CD4-positive, alpha-beta T cell treated with Interleukin-15 for 4 hours (primary cell): ENCODE data around the gene TENT5A.
"Not testable (repeated sequence)": the region's sequence is repeated elsewhere in the genome, so short reads cannot be mapped to it uniquely, and the experiment has no call there.

Source experiments
- DNase-seq: peaks from one replicate; pipeline ENCODE4 v3.0.0-alpha.2; 2020; ENCODE audit warnings: low spot score

TENT5A gene

GRCh38 chr6:81752084-81752920, at the start of gene TENT5A:
Gene TENT5A (minus strand): TSS chr6:81752681. CDS start chr6:81752141, 540 bp downstream.
- peak; percentile 79 for DNase-seq

GRCh38 chr6:81801489-81801888, 49.0 kb upstream of the TENT5A start:
- no peak for DNase-seq

- no peak for DNase-seq
These were observed 48.2 kb upstream of the TENT5A start for GRCh38 chr6:81800666-81801065.

- DNase-seq: no peak
These were observed 46.8 kb upstream of the TENT5A start for GRCh38 chr6:81799323-81799722.

GRCh38 chr6:81797591-81797990, 45.1 kb upstream of the TENT5A start:
- no peak for DNase-seq

- DNase-seq: no peak
These were observed 43.4 kb upstream of the TENT5A start for GRCh38 chr6:81795890-81796289.

- no peak for DNase-seq
These were observed 41.5 kb upstream of the TENT5A start for GRCh38 chr6:81793821-81794475.

DNA sequence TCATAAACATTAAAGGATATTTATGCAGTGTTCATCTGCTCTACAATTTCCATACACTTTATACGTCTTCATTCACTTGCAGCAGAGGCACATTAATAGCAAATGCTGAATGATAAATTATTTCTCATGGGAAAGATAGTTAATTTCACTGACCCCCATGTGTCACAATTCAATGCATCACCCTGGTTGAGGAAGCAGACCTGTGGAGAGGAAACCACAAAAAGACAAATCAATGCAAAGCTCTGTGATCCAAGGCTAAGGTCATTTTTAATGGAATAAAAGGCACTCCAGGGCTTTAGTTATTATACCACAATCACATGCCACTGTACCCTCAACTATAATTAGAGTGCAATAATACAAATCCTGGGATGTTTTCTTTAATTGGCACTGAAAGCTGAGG, 40.3 kb upstream of the TENT5A start:
- no peak for DNase-seq

GRCh38 chr6:81791756-81792155, 39.3 kb upstream of the TENT5A start:
- DNase-seq: no peak

- no peak for DNase-seq
These were observed 37.6 kb upstream of the TENT5A start for GRCh38 chr6:81790034-81790433.

GRCh38 chr6:81789291-81789690, 36.8 kb upstream of the TENT5A start:
- no peak for DNase-seq

DNA sequence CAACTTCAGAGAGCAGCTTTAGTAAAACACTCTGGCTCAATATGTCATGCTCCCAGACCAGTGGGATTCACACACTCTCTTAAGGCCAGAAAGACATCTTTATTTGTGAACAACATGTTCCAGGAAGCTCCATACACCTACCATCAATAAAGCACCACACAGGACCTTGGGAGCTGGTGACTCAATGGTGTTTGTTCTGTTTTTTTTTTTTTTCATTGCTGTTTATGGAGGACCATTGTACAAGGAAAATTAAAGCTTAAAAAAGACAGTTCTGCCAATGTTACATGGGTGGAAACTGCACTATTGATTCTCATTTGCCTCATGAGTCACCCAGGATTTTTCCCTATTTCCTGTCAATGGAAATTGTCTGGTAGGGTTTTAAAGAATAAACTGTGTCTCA, 36.3 kb upstream of the TENT5A start:
- no peak for DNase-seq

GRCh38 chr6:81787313-81788068, 35.0 kb upstream of the TENT5A start:
- DNase-seq: no peak

DNA sequence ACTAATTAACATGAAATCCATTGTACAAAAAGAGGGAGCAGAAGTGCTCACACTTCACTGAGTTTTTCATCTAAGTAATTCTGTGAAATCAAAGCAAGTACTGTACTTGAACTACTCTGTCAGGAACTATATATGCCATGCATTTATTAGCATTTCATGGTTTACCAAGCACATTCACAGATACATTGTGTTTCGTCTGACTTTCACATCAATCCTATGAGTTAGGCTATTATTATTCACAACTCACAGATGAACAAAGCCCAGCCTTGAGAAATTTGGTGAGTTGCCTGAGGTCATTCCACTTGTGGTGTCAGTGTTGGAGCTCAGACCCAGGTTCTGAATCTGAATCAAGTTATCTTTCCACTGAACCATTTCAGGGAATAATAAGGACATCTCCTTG, 33.7 kb upstream of the TENT5A start:
- no peak for DNase-seq

- no peak for DNase-seq
These were observed 32.9 kb upstream of the TENT5A start for GRCh38 chr6:81785377-81785776.

DNA sequence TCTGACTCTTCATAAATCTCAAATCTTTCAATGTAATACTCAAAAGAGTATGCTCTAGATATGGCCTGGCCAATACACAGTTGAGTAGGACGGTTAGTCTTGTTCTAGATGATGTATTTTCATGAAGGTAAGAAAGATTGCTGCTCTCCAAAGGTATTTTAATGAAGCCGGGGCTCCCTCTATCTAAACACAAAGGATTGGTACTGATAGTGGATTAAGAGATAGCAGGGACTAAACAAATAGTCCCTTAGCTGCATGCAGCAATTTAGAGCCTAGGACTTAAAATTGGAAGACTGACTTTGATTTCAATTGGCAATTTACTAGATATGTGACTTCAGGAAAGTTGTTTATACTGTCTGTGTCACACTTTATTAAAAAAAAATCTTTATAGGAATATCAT, 31.4 kb upstream of the TENT5A start:
- DNase-seq: no peak

DNA sequence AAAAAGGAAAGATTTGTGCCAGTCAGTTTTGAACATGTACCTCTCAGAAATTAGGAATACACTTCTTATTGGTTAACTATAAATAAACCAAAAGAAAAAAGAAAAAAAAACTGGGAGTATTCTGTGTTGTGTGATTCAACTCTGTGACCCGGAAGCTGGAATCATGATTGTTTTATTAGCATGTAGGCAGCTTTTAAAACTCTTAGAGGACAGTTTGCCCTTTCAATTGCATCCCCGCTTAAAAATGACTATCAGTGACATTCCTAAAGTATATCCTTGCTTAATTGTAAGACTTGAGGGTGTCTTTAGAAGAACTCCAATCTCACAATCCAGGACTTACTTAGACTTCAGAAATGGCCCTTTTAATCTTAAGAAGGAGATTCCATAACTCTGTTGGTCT, 29.1 kb upstream of the TENT5A start:
- DNase-seq: no peak

DNA sequence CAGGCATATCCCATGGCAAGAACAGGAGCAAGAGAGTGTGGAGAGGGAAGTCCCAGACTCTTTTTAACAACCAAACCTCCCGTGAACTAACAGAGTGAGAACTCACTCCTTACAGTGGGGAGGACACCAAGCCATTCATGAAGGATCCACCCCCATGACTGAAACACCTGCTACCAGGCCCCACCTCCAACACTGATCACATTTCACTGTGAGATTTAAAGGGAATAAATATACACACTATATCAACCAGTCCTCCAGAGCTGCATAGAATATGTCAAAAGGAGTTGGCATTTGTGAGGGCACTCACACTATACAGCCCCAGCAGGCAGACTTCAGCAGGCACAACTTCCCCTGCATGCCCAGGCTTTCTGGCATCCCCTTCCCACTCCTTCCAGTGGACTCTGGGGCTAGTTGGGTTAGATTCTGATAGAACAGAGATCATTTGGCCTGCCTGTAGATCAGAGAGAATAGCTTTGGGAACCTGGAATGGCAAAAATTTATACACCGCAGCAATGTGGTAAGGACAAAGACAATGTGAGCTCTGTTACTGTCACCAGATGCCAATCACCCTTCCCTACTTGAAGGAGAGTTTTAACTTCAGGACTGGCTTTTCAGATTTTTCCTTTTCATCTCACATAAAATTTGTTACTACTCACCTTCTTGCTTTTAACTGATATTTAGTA, 25.2 kb upstream of the TENT5A start:
- no peak for DNase-seq

DNA sequence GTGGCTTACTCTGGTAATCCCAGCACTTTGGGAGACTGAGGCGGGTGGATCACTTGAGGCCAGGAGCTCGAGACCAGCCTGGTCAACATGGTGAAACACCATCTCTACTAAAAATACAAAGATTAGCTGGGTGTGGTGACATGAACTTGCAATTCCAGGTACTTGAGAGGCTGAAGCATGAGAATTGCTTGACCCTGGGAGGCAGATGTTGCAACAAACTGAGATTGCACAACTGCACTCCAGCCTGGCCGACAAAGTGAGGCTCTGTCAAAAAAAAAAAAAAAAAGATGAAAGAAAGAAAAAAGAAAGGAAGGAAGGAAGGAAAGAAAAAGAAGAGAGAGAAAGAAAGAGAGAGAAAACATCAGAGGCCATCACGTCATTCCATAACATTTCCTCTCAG, 23.7 kb upstream of the TENT5A start:
- DNase-seq: not testable (repeated sequence)

DNA sequence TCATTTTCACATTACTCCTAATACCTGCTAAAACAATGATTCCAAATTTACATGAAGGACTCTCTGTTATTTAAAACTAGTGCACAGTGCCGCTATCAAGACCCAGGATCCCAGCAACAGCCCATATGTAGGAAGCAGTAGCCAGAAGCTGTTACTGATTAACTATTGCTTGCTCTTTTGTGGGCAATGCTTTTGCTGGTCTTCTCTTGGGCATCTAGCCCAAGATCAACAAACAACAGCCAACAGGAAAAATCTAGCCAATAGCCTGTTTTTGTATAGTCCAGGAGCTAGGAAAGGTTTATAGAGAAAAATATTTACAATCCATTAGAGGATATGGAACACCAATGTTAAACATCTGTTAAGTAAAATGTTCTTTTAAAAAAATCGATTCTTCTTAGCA, 22.1 kb upstream of the TENT5A start:
- no peak for DNase-seq

DNA sequence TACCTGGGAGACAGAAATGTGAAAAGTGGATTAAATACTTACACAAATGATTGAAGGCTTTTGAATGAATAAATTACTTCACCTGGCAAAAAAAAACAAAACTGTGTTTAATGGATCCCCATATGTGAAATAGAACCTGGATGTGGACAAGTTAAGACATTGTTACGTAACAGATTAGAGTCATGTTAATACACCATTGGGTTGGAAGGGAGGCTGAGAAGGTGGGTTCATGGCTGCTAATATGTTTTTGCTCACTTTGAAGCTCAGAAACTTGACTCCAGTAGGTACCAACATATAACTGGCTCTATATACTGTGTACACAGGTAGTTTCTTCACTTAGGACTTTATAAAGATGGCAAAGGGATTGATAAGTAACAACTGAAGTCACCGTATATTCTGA, 21.4 kb upstream of the TENT5A start:
- no peak for DNase-seq

DNA sequence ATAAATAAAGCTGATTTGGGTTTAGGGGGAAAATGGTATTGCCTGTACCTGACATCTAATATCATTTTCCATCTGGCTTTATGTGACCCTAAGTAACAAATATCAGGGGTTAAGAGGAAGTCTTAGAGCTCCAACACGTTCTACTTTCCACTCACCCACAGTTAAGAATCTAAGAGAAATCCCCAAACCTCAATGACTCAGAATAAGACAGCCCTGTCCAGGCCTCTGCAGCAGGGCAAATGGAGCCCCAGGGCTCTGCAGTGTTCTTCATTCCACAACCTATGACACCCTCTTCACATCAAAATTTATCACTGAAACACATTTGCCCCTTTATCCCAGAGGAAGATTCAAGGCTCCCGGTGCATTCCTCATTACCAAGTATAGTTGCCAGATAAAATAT, 20.3 kb upstream of the TENT5A start:
- DNase-seq: no peak
